HUES48 (cell line): ENCODE results near the gene ANAPC1.

Source experiments
- H3K27ac ChIP-seq: one replicate; pipeline ENCODE4 v1.7.0; 2013; ENCODE audit warnings: low read depth, low read length, inconsistent platforms
- H3K27me3 ChIP-seq: 2 replicates; pipeline ENCODE4 v1.6.1; 2013; ENCODE audit warnings: mild to moderate bottlenecking, low read length; ENCODE audit not compliant: control insufficient read depth, insufficient read depth
- H3K36me3 ChIP-seq: 2 replicates; pipeline ENCODE4 v1.6.1; 2013; ENCODE audit warnings: low read length; ENCODE audit not compliant: control insufficient read depth, insufficient read depth
- H3K4me1 ChIP-seq: 2 replicates; pipeline ENCODE4 v1.6.1; 2013; ENCODE audit warnings: mild to moderate bottlenecking, low read length; ENCODE audit not compliant: control insufficient read depth, insufficient read depth
- H3K4me3 ChIP-seq: 2 replicates; pipeline ENCODE4 v1.5.1; 2013; ENCODE audit warnings: mild to moderate bottlenecking, low read depth, low read length
- H3K9ac ChIP-seq: 2 replicates; pipeline ENCODE4 v1.6.1; 2013; ENCODE audit warnings: mild to moderate bottlenecking, low read depth, low read length, moderate library complexity
- H3K9me3 ChIP-seq: 2 replicates; pipeline ENCODE4 v1.6.1; 2013; ENCODE audit warnings: low read length; ENCODE audit not compliant: control insufficient read depth, insufficient read depth

The ANAPC1 gene

GRCh38 chr2:111904726-111905474 is 20.9 kb upstream of the ANAPC1 start:
- H3K27ac ChIP-seq, result no peak overlapping the region
- peaks cover 30% of the 10 kb centered on the region for H3K4me1 ChIP-seq
- H3K4me3 ChIP-seq, result no peak overlapping the region
- H3K36me3 ChIP-seq, result no peaks in the 10 kb centered on the region
- no peaks in the 10 kb centered on the region for H3K9me3 ChIP-seq
- H3K27me3 ChIP-seq, result peaks cover 13% of the 10 kb centered on the region
- no peak overlapping the region for H3K9ac ChIP-seq

GRCh38 chr2:111903930-111904439 is 20.0 kb upstream of the ANAPC1 start:
- Histone ChIP-seq H3K9me3 (no peaks in the 10 kb centered on the region), H3K9ac (no peak overlapping the region), H3K4me3 (no peak overlapping the region), H3K36me3 (no peaks in the 10 kb centered on the region), H3K4me1 (peaks cover 33% of the 10 kb centered on the region), H3K27ac (no peak overlapping the region), H3K27me3 (peaks cover 18% of the 10 kb centered on the region)

GRCh38 chr2:111903516-111903915 is 19.5 kb upstream of the ANAPC1 start:
- no peak overlapping the region for H3K9ac ChIP-seq
- H3K27ac ChIP-seq, result no peak overlapping the region
- H3K4me3 ChIP-seq, result no peak overlapping the region
- no peaks in the 10 kb centered on the region for H3K36me3 ChIP-seq
- H3K27me3 ChIP-seq, result peaks cover 18% of the 10 kb centered on the region
- no peaks in the 10 kb centered on the region for H3K9me3 ChIP-seq
- H3K4me1 ChIP-seq, result peaks cover 33% of the 10 kb centered on the region

GRCh38 chr2:111900859-111901258 is 16.9 kb upstream of the ANAPC1 start:
- no peak overlapping the region for H3K9ac ChIP-seq
- H3K4me3 ChIP-seq, result no peak overlapping the region
- H3K4me1 ChIP-seq, result peaks cover 26% of the 10 kb centered on the region
- H3K27me3 ChIP-seq, result peaks cover 33% of the 10 kb centered on the region
- no peaks in the 10 kb centered on the region for H3K36me3 ChIP-seq
- H3K9me3 ChIP-seq, result no peaks in the 10 kb centered on the region
- H3K27ac ChIP-seq, result no peak overlapping the region

- H3K27me3 ChIP-seq, result peaks cover 33% of the 10 kb centered on the region
- H3K9ac ChIP-seq, result no peak overlapping the region
- H3K36me3 ChIP-seq, result no peaks in the 10 kb centered on the region
- H3K4me1 ChIP-seq, result peaks cover 18% of the 10 kb centered on the region
- H3K27ac ChIP-seq, result peak overlapping the region; percentile 73
- no peaks in the 10 kb centered on the region for H3K9me3 ChIP-seq
- H3K4me3 ChIP-seq, result peak overlapping the region; percentile 87
Measured at GRCh38 chr2:111898703-111899514, 14.9 kb upstream of the ANAPC1 start.

GRCh38 chr2:111897924-111898702 is 14.1 kb upstream of the ANAPC1 start, which contains the start of gene MERTK:
TSS of gene MERTK (plus strand) at chr2:111898607. CDS start at chr2:111898736, 129 bp downstream.
- Histone ChIP-seq H3K9ac (peak within 1 kb of the TSS; percentile 52), H3K4me3 (peak within 1 kb of the TSS; percentile 87), H3K4me1 (peaks cover 10% of the 10 kb centered on the region), H3K27ac (peak within 1 kb of the TSS; percentile 73), H3K27me3 (peaks cover 33% of the 10 kb centered on the region), H3K36me3 (no peaks in the 10 kb centered on the region), H3K9me3 (no peaks in the 10 kb centered on the region)

GRCh38 chr2:111897630-111897923 is 13.6 kb upstream of the ANAPC1 start:
- H3K36me3 ChIP-seq, result no peaks in the 10 kb centered on the region
- H3K4me1 ChIP-seq, result peaks cover 8% of the 10 kb centered on the region
- no peaks in the 10 kb centered on the region for H3K9me3 ChIP-seq
- H3K27me3 ChIP-seq, result peaks cover 33% of the 10 kb centered on the region
- H3K27ac ChIP-seq, result peak overlapping the region; percentile 66
- H3K9ac ChIP-seq, result 0 out of 2 replicates have a peak overlapping the region, but pooled peaks have one; percentile 52
- peak overlapping the region; percentile 79 for H3K4me3 ChIP-seq

GRCh38 chr2:111896576-111896975 is 12.6 kb upstream of the ANAPC1 start:
- no peak overlapping the region for H3K9ac ChIP-seq
- H3K9me3 ChIP-seq, result no peaks in the 10 kb centered on the region
- H3K4me3 ChIP-seq, result no peak overlapping the region
- H3K27ac ChIP-seq, result no peak overlapping the region
- peaks cover 33% of the 10 kb centered on the region for H3K27me3 ChIP-seq
- peaks cover 8% of the 10 kb centered on the region for H3K4me1 ChIP-seq
- H3K36me3 ChIP-seq, result no peaks in the 10 kb centered on the region

GRCh38 chr2:111896024-111896423 is 12.0 kb upstream of the ANAPC1 start:
- Histone ChIP-seq H3K9me3 (no peaks in the 10 kb centered on the region), H3K4me1 (peaks cover 8% of the 10 kb centered on the region), H3K4me3 (no peak overlapping the region), H3K9ac (no peak overlapping the region), H3K27ac (no peak overlapping the region), H3K36me3 (no peaks in the 10 kb centered on the region), H3K27me3 (peaks cover 30% of the 10 kb centered on the region)

- Histone ChIP-seq H3K4me3 (peak overlapping the region; percentile 98), H3K27ac (peak overlapping the region; percentile 98), H3K4me1 (no peaks in the 10 kb centered on the region), H3K9me3 (no peaks in the 10 kb centered on the region), H3K9ac (peak overlapping the region; percentile 99), H3K36me3 (peaks cover 9% of the 10 kb centered on the region), H3K27me3 (no peaks in the 10 kb centered on the region)
Measured at GRCh38 chr2:111884592-111884964, 585 bp upstream of the ANAPC1 start.
